HG02759 (cell line): Measurements from ENCODE around the gene AP1S3.

Experiments used
- ATAC-seq: cut with Tn5 transposase; IDR thresholded peaks from one replicate; pipeline ENCODE4 v1.9.1; 2021; ENCODE audit warnings: mild to moderate bottlenecking, moderate library complexity; ENCODE audit not compliant: unreplicated experiment

AP1S3 gene

GRCh38 chr2:223725986-223726970, 111.1 kb downstream of the AP1S3 start:
- ATAC-seq, result no peak

GRCh38 chr2:223725494-223725893, 111.9 kb downstream of the AP1S3 start:
- no peak for ATAC-seq

GRCh38 chr2:223724861-223725260, 112.5 kb downstream of the AP1S3 start:
- no peak for ATAC-seq

- ATAC-seq, result no peak
Measured at GRCh38 chr2:223723954-223724411, 113.4 kb downstream of the AP1S3 start.

GRCh38 chr2:223722226-223722625, 115.2 kb downstream of the AP1S3 start:
- no peak for ATAC-seq

GRCh38 chr2:223721746-223722145, 115.6 kb downstream of the AP1S3 start:
- ATAC-seq, result no peak

- ATAC-seq, result no peak
Measured at GRCh38 chr2:223720367-223720766, 117.0 kb downstream of the AP1S3 start.

- no peak for ATAC-seq
Measured at GRCh38 chr2:223712642-223713041, 124.7 kb downstream of the AP1S3 start.

- ATAC-seq, result no peak
Measured at GRCh38 chr2:223711596-223712326, 125.6 kb downstream of the AP1S3 start.
